HepG2 (cell line): ENCODE results near the gene NOL12.
"Not testable (repeated sequence)": the region's sequence is repeated elsewhere in the genome, so short reads cannot be mapped to it uniquely, and the experiment has no call there.

ENCODE experiments used
- SMC3 ChIP-seq: IDR thresholded peaks from 2 replicates; pipeline ENCODE4 v1.6.1; 2011; ENCODE audit warnings: low read length, improper control_type of control experiment
- TAF1 ChIP-seq: sonication (generic); formaldehyde crosslinking; IDR thresholded peaks from 2 replicates; pipeline ENCODE4 v1.4.0; 2020; ENCODE audit warnings: missing genetic modification reagents

GRCh38 chr22:37694131-37694530 is 8.0 kb downstream of the NOL12 start:
- TF ChIP-seq TAF1, SMC3: not testable (repeated sequence)
